HEK293 (cell line): Measurements from ENCODE around the gene IL17RB.
A peak's percentile ranks its signal among the peaks of the same experiment; 100 is the strongest.

Experiments
- BCL11B ChIP-seq: fragments of 450-650 bp; formaldehyde crosslinking; IDR thresholded peaks from 2 replicates; pipeline ENCODE4 v1.5.1; 2016; ENCODE audit warnings: low read depth, missing biosample characterization, missing genetic modification characterization
- EGR2 ChIP-seq: fragments of 450-650 bp; formaldehyde crosslinking; IDR thresholded peaks from 2 replicates; pipeline ENCODE4 v1.5.1; 2016; ENCODE audit warnings: low read depth, missing biosample characterization, missing genetic modification characterization
- GLIS1 ChIP-seq: fragments of 450-650 bp; formaldehyde crosslinking; IDR thresholded peaks from 2 replicates; pipeline ENCODE4 v1.5.1; 2016; ENCODE audit warnings: missing biosample characterization, missing genetic modification characterization
- OSR2 ChIP-seq: fragments of 450-650 bp; formaldehyde crosslinking; IDR thresholded peaks from 2 replicates; pipeline ENCODE4 v1.5.1; 2016; ENCODE audit warnings: missing biosample characterization, missing genetic modification characterization
- SETDB1 ChIP-seq: IDR thresholded peaks from one replicate; pipeline ENCODE4 v1.6.1; 2017; ENCODE audit warnings: mild to moderate bottlenecking, low read length, moderate library complexity, mixed read lengths; ENCODE audit not compliant: insufficient read length
- SP2 ChIP-seq: fragments of 450-650 bp; formaldehyde crosslinking; IDR thresholded peaks from 2 replicates; pipeline ENCODE4 v1.5.1; 2016; ENCODE audit warnings: missing biosample characterization, missing genetic modification characterization
- ZBTB17 ChIP-seq: fragments of 450-650 bp; formaldehyde crosslinking; IDR thresholded peaks from 2 replicates; pipeline ENCODE4 v1.5.1; 2016; ENCODE audit warnings: missing biosample characterization, missing genetic modification characterization
- ZBTB48 ChIP-seq: fragments of 450-650 bp; formaldehyde crosslinking; IDR thresholded peaks from 2 replicates; pipeline ENCODE4 v1.5.1; 2016; ENCODE audit warnings: missing biosample characterization, missing genetic modification characterization
- ZFP69B ChIP-seq: fragments of 450-650 bp; formaldehyde crosslinking; IDR thresholded peaks from 2 replicates; pipeline ENCODE4 v1.5.1; 2016; ENCODE audit warnings: missing biosample characterization, missing genetic modification characterization
- ZNF175 ChIP-seq: fragments of 450-650 bp; formaldehyde crosslinking; IDR thresholded peaks from 2 replicates; pipeline ENCODE4 v1.5.1; 2016; ENCODE audit warnings: missing biosample characterization, missing genetic modification characterization
- ZNF221 ChIP-seq: fragments of 450-650 bp; formaldehyde crosslinking; IDR thresholded peaks from 2 replicates; pipeline ENCODE4 v1.5.1; 2017; ENCODE audit warnings: missing biosample characterization, missing genetic modification characterization, borderline replicate concordance
- ZNF266 ChIP-seq: fragments of 450-650 bp; formaldehyde crosslinking; IDR thresholded peaks from 2 replicates; pipeline ENCODE4 v1.5.1; 2016; ENCODE audit warnings: missing biosample characterization, missing genetic modification characterization, low read depth
- ZNF37A ChIP-seq: fragments of 450-650 bp; IDR thresholded peaks from 2 replicates; pipeline ENCODE4 v1.5.1; 2018; ENCODE audit warnings: missing biosample characterization, missing genetic modification characterization
- ZNF473 ChIP-seq: fragments of 450-650 bp; formaldehyde crosslinking; IDR thresholded peaks from 2 replicates; pipeline ENCODE4 v1.5.1; 2017; ENCODE audit warnings: missing biosample characterization, missing genetic modification characterization
- ZNF530 ChIP-seq: fragments of 450-650 bp; formaldehyde crosslinking; IDR thresholded peaks from 2 replicates; pipeline ENCODE4 v1.5.1; 2016; ENCODE audit warnings: low read depth, missing biosample characterization, missing genetic modification characterization
- ZNF571 ChIP-seq: fragments of 450-650 bp; formaldehyde crosslinking; IDR thresholded peaks from 2 replicates; pipeline ENCODE4 v1.5.0; 2017; ENCODE audit warnings: missing biosample characterization, missing genetic modification characterization
- ZNF658 ChIP-seq: fragments of 450-650 bp; formaldehyde crosslinking; IDR thresholded peaks from 2 replicates; pipeline ENCODE4; 2016; ENCODE audit warnings: missing biosample characterization, missing genetic modification characterization
- ZNF664 ChIP-seq: fragments of 450-650 bp; formaldehyde crosslinking; IDR thresholded peaks from 2 replicates; pipeline ENCODE4 v1.5.1; 2016; ENCODE audit warnings: missing biosample characterization, missing genetic modification characterization
- ZNF670 ChIP-seq: fragments of 450-650 bp; formaldehyde crosslinking; IDR thresholded peaks from 2 replicates; pipeline ENCODE4 v1.5.1; 2016; ENCODE audit warnings: missing biosample characterization, missing genetic modification characterization, low read depth
- ZSCAN30 ChIP-seq: fragments of 450-650 bp; IDR thresholded peaks from 2 replicates; pipeline ENCODE4 v1.5.1; 2018; ENCODE audit warnings: missing biosample characterization, mild to moderate bottlenecking, missing genetic modification characterization, moderate library complexity
- TF ChIP-seq, protein P1 (sequence below): fragments of 450-650 bp; formaldehyde crosslinking; IDR thresholded peaks from 2 replicates; pipeline ENCODE4 v1.5.1; 2016; ENCODE audit warnings: missing biosample characterization, missing genetic modification characterization
- TF ChIP-seq, protein P2 (sequence below): fragments of 450-650 bp; formaldehyde crosslinking; IDR thresholded peaks from 2 replicates; pipeline ENCODE4 v1.5.1; 2016; ENCODE audit warnings: missing biosample characterization, missing genetic modification characterization
- TF ChIP-seq, protein P3 (sequence below): fragments of 450-650 bp; formaldehyde crosslinking; IDR thresholded peaks from 2 replicates; pipeline ENCODE4 v1.5.1; 2017; ENCODE audit warnings: missing biosample characterization, missing genetic modification characterization
- TF ChIP-seq, protein P4 (sequence below): fragments of 450-650 bp; formaldehyde crosslinking; IDR thresholded peaks from 2 replicates; pipeline ENCODE4 v1.5.1; 2016; ENCODE audit warnings: missing biosample characterization, missing genetic modification characterization
- TF ChIP-seq, protein P5 (sequence below): fragments of 450-650 bp; formaldehyde crosslinking; optimal IDR thresholded peaks from 2 replicates; pipeline ENCODE3; 2016; ENCODE audit warnings: missing biosample characterization, mild to moderate bottlenecking, missing genetic modification characterization
- TF ChIP-seq, protein P6 (sequence below): fragments of 450-650 bp; formaldehyde crosslinking; IDR thresholded peaks from 2 replicates; pipeline ENCODE4 v1.5.1; 2017; ENCODE audit warnings: missing biosample characterization, missing genetic modification characterization

IL17RB gene

DNA sequence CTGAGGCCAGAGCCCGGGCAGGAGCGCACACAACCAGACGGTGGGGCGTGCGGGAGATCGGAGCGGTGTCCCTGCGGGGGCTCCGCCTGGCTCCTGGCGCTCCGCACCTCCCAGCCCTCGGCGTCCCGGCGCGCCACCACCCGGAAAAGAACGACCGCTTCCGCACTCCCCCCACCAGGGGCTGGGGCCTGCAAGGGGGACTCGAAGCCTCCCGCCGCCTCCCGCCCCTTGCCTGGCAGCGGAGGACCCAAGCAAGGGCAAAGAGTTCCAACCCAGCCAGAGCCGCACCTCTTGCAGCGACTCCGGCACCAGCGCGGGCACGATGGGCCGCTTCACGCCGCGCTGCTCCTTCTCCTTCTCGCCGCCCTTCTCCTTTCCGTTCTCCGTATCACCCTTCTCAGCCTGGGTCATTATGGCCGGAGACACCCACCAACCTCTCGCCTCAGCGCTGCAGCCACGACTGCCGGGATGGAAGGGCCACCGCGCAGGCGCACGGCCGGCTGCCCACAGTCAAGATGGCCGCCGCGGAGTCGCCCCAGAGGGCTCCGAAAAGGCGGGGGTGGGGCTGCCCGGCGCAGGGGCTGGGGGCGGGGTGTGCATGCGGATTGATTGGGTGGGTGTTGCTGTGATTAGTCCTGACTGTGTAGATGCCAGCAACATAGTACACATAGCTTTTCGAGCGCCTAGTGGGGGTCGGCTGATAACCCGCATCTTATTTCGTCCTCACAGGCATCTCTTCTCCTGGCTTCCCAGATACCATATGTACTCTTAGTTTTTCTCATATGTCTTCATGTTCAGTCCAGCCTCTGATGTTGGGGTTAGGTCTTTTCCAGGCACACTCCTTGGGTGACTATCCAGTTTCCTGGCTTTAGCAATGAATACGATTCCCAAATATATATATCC lies 35.6 kb downstream of the IL17RB start, which contains the start of gene ACTR8 (continued):
- TF ChIP-seq ZNF175 = no peak
- no peak for TF ChIP-seq SETDB1
- no peak for TF ChIP-seq ZNF473 (tag by site-specific recombination)
- no peak for TF ChIP-seq ZNF670 (tag by site-specific recombination)
- TF ChIP-seq, protein P1, sequence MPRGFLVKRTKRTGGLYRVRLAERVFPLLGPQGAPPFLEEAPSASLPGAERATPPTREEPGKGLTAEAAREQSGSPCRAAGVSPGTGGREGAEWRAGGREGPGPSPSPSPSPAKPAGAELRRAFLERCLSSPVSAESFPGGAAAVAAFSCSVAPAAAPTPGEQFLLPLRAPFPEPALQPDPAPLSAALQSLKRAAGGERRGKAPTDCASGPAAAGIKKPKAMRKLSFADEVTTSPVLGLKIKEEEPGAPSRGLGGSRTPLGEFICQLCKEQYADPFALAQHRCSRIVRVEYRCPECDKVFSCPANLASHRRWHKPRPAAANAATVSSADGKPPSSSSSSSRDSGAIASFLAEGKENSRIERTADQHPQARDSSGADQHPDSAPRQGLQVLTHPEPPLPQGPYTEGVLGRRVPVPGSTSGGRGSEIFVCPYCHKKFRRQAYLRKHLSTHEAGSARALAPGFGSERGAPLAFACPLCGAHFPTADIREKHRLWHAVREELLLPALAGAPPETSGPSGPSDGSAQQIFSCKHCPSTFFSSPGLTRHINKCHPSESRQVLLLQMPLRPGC = no peak
- 0 out of 2 replicates have a peak, but pooled peaks have one; percentile 9 for TF ChIP-seq EGR2 (tag by site-specific recombination)
- no peak for TF ChIP-seq ZNF221 (tag by site-specific recombination)
- no peak for TF ChIP-seq ZNF530 (tag by site-specific recombination)
- TF ChIP-seq ZFP69B (tag by site-specific recombination) = 0 out of 2 replicates have a peak, but pooled peaks have one; percentile 30
- TF ChIP-seq, protein P2, sequence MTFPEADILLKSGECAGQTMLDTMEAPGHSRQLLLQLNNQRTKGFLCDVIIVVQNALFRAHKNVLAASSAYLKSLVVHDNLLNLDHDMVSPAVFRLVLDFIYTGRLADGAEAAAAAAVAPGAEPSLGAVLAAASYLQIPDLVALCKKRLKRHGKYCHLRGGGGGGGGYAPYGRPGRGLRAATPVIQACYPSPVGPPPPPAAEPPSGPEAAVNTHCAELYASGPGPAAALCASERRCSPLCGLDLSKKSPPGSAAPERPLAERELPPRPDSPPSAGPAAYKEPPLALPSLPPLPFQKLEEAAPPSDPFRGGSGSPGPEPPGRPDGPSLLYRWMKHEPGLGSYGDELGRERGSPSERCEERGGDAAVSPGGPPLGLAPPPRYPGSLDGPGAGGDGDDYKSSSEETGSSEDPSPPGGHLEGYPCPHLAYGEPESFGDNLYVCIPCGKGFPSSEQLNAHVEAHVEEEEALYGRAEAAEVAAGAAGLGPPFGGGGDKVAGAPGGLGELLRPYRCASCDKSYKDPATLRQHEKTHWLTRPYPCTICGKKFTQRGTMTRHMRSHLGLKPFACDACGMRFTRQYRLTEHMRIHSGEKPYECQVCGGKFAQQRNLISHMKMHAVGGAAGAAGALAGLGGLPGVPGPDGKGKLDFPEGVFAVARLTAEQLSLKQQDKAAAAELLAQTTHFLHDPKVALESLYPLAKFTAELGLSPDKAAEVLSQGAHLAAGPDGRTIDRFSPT (tag by site-specific recombination) = peak; percentile 48; the same call in 1 of the 2 replicates
- TF ChIP-seq OSR2 (tag by site-specific recombination) = no peak
- TF ChIP-seq, protein P3, sequence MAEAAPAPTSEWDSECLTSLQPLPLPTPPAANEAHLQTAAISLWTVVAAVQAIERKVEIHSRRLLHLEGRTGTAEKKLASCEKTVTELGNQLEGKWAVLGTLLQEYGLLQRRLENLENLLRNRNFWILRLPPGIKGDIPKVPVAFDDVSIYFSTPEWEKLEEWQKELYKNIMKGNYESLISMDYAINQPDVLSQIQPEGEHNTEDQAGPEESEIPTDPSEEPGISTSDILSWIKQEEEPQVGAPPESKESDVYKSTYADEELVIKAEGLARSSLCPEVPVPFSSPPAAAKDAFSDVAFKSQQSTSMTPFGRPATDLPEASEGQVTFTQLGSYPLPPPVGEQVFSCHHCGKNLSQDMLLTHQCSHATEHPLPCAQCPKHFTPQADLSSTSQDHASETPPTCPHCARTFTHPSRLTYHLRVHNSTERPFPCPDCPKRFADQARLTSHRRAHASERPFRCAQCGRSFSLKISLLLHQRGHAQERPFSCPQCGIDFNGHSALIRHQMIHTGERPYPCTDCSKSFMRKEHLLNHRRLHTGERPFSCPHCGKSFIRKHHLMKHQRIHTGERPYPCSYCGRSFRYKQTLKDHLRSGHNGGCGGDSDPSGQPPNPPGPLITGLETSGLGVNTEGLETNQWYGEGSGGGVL (tag by site-specific recombination) = peak; percentile 93
- TF ChIP-seq, protein P4, sequence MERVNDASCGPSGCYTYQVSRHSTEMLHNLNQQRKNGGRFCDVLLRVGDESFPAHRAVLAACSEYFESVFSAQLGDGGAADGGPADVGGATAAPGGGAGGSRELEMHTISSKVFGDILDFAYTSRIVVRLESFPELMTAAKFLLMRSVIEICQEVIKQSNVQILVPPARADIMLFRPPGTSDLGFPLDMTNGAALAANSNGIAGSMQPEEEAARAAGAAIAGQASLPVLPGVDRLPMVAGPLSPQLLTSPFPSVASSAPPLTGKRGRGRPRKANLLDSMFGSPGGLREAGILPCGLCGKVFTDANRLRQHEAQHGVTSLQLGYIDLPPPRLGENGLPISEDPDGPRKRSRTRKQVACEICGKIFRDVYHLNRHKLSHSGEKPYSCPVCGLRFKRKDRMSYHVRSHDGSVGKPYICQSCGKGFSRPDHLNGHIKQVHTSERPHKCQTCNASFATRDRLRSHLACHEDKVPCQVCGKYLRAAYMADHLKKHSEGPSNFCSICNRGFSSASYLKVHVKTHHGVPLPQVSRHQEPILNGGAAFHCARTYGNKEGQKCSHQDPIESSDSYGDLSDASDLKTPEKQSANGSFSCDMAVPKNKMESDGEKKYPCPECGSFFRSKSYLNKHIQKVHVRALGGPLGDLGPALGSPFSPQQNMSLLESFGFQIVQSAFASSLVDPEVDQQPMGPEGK (tag by site-specific recombination) = peak; percentile 69; the same call in 1 of the 2 replicates
- TF ChIP-seq, protein P5, sequence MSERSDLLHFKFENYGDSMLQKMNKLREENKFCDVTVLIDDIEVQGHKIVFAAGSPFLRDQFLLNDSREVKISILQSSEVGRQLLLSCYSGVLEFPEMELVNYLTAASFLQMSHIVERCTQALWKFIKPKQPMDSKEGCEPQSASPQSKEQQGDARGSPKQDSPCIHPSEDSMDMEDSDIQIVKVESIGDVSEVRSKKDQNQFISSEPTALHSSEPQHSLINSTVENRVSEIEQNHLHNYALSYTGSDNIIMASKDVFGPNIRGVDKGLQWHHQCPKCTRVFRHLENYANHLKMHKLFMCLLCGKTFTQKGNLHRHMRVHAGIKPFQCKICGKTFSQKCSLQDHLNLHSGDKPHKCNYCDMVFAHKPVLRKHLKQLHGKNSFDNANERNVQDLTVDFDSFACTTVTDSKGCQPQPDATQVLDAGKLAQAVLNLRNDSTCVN = peak; percentile 66
- TF ChIP-seq ZSCAN30 (tag by site-specific recombination) = peak; percentile 75; the same call in 1 of the 2 replicates
- TF ChIP-seq ZBTB48 (tag by site-specific recombination) = peak; percentile 78; the same call in 1 of the 2 replicates
- TF ChIP-seq ZNF664 (tag by site-specific recombination) = no peak
- TF ChIP-seq SP2 = peak; percentile 57
- TF ChIP-seq ZNF571 (tag by site-specific recombination) = no peak
- no peak for TF ChIP-seq ZNF266 (tag by site-specific recombination)
- peak; percentile 96 for TF ChIP-seq ZBTB17 (tag by site-specific recombination)
- no peak for TF ChIP-seq ZNF658 (tag by site-specific recombination)
- TF ChIP-seq, protein P6, sequence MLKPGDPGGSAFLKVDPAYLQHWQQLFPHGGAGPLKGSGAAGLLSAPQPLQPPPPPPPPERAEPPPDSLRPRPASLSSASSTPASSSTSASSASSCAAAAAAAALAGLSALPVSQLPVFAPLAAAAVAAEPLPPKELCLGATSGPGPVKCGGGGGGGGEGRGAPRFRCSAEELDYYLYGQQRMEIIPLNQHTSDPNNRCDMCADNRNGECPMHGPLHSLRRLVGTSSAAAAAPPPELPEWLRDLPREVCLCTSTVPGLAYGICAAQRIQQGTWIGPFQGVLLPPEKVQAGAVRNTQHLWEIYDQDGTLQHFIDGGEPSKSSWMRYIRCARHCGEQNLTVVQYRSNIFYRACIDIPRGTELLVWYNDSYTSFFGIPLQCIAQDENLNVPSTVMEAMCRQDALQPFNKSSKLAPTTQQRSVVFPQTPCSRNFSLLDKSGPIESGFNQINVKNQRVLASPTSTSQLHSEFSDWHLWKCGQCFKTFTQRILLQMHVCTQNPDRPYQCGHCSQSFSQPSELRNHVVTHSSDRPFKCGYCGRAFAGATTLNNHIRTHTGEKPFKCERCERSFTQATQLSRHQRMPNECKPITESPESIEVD = no peak
- no peak for TF ChIP-seq ZNF37A
- TF ChIP-seq BCL11B (tag by site-specific recombination) = no peak
- peak; percentile 60 for TF ChIP-seq GLIS1 (tag by site-specific recombination)
